GM12873 (cell line): ENCODE data around the gene ACOT13.

ENCODE experiments used
- CTCF ChIP-seq: IDR thresholded peaks from 2 replicates; pipeline ENCODE4 v1.5.1; 2012; ENCODE audit warnings: low read depth, mild to moderate bottlenecking, moderate library complexity, low read length, control low read depth; ENCODE audit not compliant: insufficient read depth; ENCODE audit errors: missing control alignments

ACOT13 gene

GRCh38 chr6:24742216-24742738 lies 75.4 kb downstream of the ACOT13 start:
- no peak for TF ChIP-seq CTCF

- TF ChIP-seq CTCF = no peak
Observed at GRCh38 chr6:24743265-24743943, 76.5 kb downstream of the ACOT13 start.

GRCh38 chr6:24743944-24744335 lies 77.1 kb downstream of the ACOT13 start:
- TF ChIP-seq CTCF = no peak

- no peak for TF ChIP-seq CTCF
Observed at GRCh38 chr6:24744911-24745310, 78.0 kb downstream of the ACOT13 start.

GRCh38 chr6:24749297-24749696 lies 82.4 kb downstream of the ACOT13 start:
- no peak for TF ChIP-seq CTCF

- TF ChIP-seq CTCF = no peak
Observed at GRCh38 chr6:24752503-24752902, 85.6 kb downstream of the ACOT13 start.

GRCh38 chr6:24752917-24753492 lies 86.1 kb downstream of the ACOT13 start:
- no peak for TF ChIP-seq CTCF
